Endothelial cell of umbilical vein (primary cell): ENCODE measurements around the gene GALT.

ENCODE experiments used
- EZH2 ChIP-seq: IDR thresholded peaks from 2 replicates; pipeline ENCODE4 v1.6.1; 2012; ENCODE audit warnings: borderline replicate concordance, low read depth, mild to moderate bottlenecking, moderate library complexity, low read length, inconsistent platforms; ENCODE audit not compliant: severe bottlenecking
- FOS ChIP-seq: IDR thresholded peaks from 2 replicates; pipeline ENCODE4 v1.6.1; 2011; ENCODE audit warnings: mild to moderate bottlenecking, low read length, moderate library complexity, borderline replicate concordance; ENCODE audit not compliant: insufficient read depth
- GATA2 ChIP-seq: IDR thresholded peaks from 2 replicates; pipeline ENCODE4 v1.7.0; 2011; ENCODE audit warnings: low read depth, mild to moderate bottlenecking, moderate library complexity, mixed read lengths, low read length; ENCODE audit not compliant: insufficient read length, insufficient read depth
- JUN ChIP-seq: IDR thresholded peaks from 2 replicates; pipeline ENCODE4 v1.6.1; 2011; ENCODE audit warnings: borderline replicate concordance, low read depth; ENCODE audit not compliant: insufficient read length, insufficient read depth
- MYC ChIP-seq: IDR thresholded peaks from one replicate; pipeline ENCODE4 v1.6.1; 2011; ENCODE audit warnings: mild to moderate bottlenecking, low read depth, low read length
- POLR2A ChIP-seq: IDR thresholded peaks from 2 replicates; pipeline ENCODE4 v1.6.1; 2012; ENCODE audit warnings: low read depth, mild to moderate bottlenecking, control low read depth, low read length
- POLR2AphosphoS5 ChIP-seq: IDR thresholded peaks from 2 replicates; pipeline ENCODE4 v1.6.1; 2012; ENCODE audit warnings: low read depth, mild to moderate bottlenecking, control low read depth, low read length, moderate library complexity; ENCODE audit not compliant: insufficient read depth
- TF ChIP-seq, protein P1 (sequence below), 2 donors: IDR thresholded peaks; 1 replicate in 1 of 2; 2 replicates in 1 of 2; pipeline ENCODE4 v1.5.1; 2011; ENCODE audit warnings: low read length in 2 of 2, mild to moderate bottlenecking in 2 of 2, moderate library complexity in 2 of 2, control low read depth in 1 of 2, inconsistent platforms in 1 of 2, low read depth in 1 of 2; ENCODE audit not compliant: insufficient read depth in 1 of 2; ENCODE audit errors: extremely low read depth in 1 of 2
- TF ChIP-seq, protein P2 (sequence below): IDR thresholded peaks from 2 replicates; pipeline ENCODE4 v1.6.1; 2011; ENCODE audit not compliant: insufficient read depth, insufficient read length

DNA sequence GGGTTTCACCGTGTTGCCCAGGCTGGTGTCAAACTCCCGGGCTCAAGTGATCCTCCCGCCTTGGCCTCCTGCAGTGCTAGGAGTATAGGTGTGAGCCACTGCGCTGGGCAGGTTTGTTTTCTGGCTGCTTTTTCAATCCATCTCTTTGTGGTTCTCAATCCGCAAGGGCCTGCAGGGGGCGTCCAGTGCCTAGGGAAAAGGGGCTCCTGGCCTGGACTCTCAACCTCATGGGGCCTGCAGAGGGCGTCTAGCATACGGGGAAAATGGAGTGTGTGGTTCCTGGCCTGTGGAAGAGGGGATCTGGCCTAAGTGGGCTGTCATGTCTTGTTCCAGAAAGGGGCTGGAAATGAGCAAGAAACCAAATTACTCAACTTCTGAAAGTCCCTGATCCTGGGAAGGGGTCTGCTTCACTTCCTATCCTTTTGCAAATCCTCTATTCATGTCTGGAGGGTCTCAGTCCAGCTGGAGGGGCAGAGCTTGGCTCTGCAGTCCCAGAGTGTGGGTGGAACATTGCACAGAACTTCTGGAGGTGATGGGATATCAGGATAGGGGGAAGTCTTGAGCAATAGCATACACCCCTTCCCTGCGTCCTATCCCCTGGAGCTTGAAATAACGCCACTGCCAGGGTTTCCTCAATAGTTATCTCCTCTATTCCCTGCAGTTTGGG is 28.7 kb downstream of the GALT start:
- TF ChIP-seq, protein P1, sequence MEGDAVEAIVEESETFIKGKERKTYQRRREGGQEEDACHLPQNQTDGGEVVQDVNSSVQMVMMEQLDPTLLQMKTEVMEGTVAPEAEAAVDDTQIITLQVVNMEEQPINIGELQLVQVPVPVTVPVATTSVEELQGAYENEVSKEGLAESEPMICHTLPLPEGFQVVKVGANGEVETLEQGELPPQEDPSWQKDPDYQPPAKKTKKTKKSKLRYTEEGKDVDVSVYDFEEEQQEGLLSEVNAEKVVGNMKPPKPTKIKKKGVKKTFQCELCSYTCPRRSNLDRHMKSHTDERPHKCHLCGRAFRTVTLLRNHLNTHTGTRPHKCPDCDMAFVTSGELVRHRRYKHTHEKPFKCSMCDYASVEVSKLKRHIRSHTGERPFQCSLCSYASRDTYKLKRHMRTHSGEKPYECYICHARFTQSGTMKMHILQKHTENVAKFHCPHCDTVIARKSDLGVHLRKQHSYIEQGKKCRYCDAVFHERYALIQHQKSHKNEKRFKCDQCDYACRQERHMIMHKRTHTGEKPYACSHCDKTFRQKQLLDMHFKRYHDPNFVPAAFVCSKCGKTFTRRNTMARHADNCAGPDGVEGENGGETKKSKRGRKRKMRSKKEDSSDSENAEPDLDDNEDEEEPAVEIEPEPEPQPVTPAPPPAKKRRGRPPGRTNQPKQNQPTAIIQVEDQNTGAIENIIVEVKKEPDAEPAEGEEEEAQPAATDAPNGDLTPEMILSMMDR (IDR thresholded peaks at IDR 0.05; ENCODE audit: extremely low read depth in 1 of 2, insufficient read depth in 1 of 2, low read depth in 1 of 2, low read length in 2 of 2): peak; percentile 86 to 94
- TF ChIP-seq, protein P2, sequence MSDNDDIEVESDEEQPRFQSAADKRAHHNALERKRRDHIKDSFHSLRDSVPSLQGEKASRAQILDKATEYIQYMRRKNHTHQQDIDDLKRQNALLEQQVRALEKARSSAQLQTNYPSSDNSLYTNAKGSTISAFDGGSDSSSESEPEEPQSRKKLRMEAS: no peak
- TF ChIP-seq MYC (no peak), EZH2 (no peak), POLR2A (no peak), POLR2AphosphoS5 (no peak), FOS (no peak), GATA2 (no peak), JUN (no peak)
